Forelimb muscle (tissue), 1 donor: ENCODE measurements around the gene SPATA19. TPM values are rescaled to one million over a fixed set of nuclear protein-coding genes. Genes with fewer than 3 reads are reported as not detected.
"Not testable (repeated sequence)": the region's sequence is repeated elsewhere in the genome, so short reads cannot be mapped to it uniquely, and the experiment has no call there.

Source experiments
- DNase-seq: peaks from one replicate; pipeline ENCODE4 v3.0.0-alpha.2; 2013; ENCODE audit warnings: low read depth
- polyA plus RNA-seq: library from polyadenylated mRNA; unstranded; fragments of 120-200 nt; gene quantifications from one replicate; pipeline ENCODE4 v1.2.1, GENCODE V29; 2013; ENCODE audit not compliant: insufficient read length

SPATA19 gene
- polyA plus RNA-seq = not detected

DNA sequence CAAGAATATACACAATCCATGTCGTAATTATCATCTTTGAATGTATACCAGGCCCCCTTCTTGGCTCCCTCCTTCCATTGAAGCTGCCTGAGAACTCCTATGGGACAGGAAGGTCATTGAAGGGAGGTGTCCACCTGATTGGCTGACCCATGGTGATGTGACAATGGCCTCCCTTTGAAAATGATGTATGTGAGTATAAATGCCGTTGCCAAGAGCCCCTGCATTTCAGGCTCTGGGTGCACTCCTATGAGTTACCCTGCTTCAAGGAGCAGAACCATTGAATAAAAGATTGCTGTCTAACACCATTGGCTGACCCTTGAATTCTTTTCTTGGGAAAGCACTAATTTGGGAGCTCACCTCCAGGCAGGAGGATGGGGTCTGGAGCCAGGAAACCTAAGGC is at the start of gene SPATA19:
Gene SPATA19 (minus strand): TSS at position 101 of the 400 bp plus-strand sequence. CDS start 67 bp downstream, at position 34.
- no peak for DNase-seq

DNA sequence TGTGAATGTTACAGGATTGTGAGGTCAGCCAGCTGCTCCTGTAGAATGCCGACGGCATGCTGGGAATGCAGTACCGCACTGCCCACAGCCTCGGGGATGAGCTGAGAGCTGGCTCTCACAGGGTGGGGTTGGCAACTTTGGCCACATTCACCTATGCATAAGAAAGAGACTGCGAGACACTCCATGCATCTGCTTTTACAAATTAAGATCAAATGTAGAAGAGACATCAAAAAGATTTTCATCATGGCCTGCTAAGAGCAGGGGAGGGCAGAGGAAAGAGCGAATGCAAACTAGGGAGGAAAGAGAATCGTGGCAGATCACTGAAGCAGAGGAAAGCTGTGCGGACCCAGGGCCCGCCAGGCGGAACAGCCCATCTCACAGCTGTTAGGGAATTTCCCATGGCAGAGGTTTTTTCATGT is 49.8 kb upstream of the SPATA19 start:
- no peak for DNase-seq

- DNase-seq = no peak
Measured at GRCh38 chr11:133893381-133893780, 48.1 kb upstream of the SPATA19 start.

- DNase-seq = no peak
Measured at GRCh38 chr11:133892584-133893380, 47.5 kb upstream of the SPATA19 start.

- no peak for DNase-seq
Measured at GRCh38 chr11:133892126-133892525, 46.8 kb upstream of the SPATA19 start.

- DNase-seq = no peak
Measured at GRCh38 chr11:133889893-133890292, 44.6 kb upstream of the SPATA19 start.

DNA sequence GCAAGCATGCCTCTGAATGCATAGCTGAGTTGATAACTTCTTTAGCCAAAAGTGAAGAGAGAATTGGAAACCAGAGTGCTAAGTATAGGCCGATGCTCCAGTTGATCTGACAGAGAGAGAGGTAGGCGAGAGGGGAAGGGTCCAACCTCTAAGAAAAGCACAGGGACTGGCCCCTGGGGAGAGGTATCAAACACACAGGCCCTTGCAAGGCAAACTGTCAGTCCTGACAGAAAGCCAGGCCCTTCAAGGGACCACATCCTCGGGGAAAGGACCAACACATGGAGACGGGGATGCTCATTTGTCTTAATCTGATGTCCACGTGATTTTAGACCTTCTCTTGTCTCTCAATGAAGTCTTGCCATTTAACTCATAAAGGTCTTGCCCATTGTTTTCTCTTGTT is 43.9 kb upstream of the SPATA19 start:
- no peak for DNase-seq

- DNase-seq = no peak
Measured at GRCh38 chr11:133887692-133888332, 42.5 kb upstream of the SPATA19 start.

DNA sequence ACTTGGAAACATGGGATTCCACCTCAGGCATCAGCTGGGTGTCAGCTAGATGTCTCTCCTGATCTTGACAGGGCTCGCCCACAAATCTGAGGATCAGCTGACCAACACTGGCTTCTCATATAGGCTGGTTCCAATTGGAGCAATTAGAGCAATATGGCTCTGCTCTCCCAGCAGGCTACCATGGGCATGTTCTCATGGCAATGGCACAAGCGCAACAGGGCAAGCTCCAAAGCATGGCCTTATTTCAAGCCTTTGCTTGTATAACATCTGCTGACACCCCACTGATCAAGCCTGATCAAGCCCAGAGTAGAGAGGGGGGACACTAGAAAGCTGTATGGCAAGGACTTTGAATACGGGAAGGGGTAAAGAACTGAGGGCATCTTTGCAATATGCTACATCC is 40.7 kb upstream of the SPATA19 start:
- DNase-seq = no peak

DNA sequence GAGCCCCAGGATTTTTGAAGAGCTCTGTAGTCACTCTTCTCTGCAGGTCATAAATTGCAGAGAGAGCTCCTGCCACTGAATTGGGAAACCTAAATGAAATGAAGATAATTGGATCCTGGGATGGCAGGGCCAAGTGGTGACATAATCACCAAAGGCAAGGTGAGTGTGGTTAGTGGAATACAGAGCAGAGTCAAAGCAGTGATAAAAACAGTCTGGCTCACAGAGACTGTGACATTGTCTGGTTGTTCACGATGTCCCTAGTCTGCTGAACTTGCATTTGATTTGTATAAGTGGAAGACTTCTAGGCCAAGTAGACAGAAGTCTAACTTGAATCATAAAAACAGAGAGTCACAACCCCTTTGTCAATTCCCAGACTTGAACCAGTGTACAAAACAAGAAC is 26.8 kb upstream of the SPATA19 start:
- DNase-seq = no peak

DNA sequence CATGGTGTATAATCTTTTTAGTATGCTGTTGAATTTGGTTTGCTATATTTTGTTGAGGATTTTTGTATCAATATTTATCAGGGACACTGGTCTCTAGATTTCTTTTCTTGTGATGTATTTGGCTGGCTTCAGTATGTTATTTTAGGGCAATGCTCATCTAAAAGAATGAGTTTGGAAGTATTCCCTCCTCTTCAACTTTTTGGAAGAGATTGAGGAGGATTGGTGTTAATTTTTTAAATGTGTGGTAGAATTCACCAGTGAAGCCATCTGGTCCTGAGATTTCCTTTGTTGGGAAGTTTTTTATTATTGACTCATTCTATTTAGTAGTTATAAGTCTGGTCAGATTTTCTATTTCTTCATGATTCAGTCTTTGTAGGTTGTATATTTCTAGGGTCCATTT is 22.1 kb upstream of the SPATA19 start:
- no peak for DNase-seq

DNA sequence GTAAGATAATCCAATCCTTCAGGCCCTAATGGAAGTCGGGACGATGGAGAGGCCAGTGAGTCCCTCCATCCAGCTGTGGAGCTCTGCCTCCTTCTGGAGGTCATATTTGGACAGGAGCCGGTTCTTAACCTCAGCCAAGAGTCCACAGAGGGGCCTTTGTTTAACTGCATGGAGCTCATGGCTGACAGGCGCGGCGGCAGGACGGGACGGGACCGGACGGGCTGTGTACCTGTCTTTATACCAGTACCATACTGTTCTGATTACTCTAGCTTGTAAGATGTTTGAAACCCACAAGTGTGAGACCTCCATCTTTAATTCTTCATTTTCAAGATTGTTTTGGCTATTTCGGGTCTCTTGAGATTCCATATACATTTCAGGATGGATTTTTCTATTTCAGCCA is 20.2 kb upstream of the SPATA19 start:
- DNase-seq = no peak

GRCh38 chr11:133864756-133865155 is 19.4 kb upstream of the SPATA19 start:
- DNase-seq = no peak

DNA sequence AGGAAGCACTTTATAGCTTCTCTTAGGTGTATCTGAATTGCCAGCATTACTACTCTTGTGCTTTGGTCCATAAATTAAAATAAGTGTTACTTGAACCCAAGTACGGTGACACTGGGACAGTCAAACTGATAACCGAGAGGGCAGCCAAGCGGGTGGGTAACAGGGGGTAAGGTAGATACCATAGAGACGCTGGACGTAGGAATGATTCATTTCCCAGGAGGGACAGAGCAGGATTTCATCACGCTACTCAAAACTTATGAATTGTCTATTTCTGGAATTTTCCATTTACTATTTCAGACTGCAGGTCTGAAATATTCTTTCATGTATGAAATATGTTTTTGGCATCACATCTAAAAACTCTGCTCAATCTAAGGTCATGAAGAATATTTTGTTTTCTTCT is 14.8 kb upstream of the SPATA19 start:
- no peak for DNase-seq

DNA sequence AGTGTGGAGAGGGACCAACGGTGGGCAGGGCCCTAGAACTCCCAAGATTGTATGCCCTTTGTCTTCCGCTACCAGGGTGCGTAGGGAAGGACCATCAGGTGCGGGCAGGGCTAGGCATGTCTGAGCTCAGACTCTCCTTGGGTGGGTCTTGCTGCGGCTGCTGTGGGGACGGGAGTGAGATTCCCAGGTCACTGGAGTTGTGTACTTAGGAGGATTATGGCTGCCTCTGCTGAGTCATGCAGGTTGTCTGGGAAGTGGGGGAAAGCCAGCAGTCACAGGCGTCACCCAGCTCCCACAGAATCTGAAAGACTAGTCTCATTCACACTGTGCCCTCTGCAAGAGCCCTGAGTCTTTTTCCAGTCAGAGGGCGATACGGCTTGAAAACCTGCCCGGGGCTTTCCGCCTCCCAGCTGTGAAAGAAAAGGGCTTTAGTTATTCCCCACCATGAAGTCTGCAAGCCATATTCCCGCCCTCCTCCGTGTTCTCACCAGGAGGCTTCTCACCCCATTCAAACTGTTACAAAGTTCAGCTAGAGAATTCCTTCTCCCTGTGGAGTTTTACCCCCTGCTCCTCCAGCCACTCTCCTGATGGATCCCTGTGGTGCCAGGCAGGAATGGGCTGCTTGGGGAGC is 9.1 kb upstream of the SPATA19 start:
- DNase-seq = not testable (repeated sequence)

DNA sequence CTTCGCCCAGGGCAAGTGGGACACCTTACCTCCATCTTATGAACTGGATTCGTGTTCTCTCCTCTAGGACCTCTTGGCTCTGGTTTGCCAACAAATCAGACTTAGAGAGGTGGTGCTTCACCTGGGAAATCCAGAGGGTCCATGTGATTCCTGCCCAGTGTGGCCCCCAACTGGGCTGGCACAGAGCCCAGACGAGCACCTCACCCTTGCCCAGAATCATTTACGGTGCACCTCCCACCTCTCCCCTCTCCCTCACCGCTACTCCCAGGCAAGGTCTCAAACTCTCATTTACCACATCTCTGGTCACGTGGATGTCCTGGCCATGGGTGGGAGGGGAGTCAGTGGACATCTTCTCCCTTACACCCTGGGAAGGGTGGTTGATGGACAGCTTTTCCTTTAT is 1.1 kb downstream of the SPATA19 start:
- DNase-seq = no peak

GRCh38 chr11:133843454-133843987 is 1.8 kb downstream of the SPATA19 start:
- DNase-seq = no peak

DNA sequence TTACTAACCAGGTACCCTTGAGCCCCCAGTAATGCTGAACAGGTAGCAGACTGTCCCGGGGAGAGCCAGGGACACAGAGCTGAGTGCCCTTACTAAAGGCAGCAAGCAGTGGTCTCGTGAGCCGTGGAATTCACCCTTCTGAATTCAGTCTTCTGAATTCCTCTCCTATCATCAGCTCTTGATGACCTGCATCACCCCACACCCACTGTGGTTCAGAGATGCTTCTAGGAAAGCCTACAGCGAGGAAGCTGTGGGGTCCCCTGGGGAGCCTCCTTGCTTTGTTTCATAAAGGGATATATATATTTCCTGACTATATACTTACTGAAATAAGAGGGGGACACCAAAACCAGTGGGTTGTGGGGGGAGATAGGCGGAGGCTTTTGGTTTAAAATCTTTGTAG is 2.6 kb downstream of the SPATA19 start:
- no peak for DNase-seq

DNA sequence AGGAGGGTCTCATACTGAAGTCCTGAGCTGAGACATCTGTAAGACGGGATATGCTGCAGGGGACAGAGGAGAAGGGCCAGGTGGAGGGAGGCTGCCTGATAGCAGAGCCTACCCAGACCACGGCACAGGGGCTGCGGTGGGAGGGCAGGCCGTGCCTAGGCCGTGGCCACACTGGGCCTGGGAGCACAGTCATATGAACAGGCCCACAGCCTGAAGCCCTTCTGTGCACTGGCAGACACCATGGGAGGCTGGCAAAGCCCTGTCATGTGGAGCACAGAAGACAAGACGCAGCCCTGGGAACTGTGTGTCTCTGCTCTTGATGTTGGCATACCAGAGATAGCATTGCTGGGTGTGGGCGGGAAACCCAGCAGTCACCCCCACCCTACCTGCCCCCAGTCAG is 3.3 kb downstream of the SPATA19 start:
- no peak for DNase-seq

DNA sequence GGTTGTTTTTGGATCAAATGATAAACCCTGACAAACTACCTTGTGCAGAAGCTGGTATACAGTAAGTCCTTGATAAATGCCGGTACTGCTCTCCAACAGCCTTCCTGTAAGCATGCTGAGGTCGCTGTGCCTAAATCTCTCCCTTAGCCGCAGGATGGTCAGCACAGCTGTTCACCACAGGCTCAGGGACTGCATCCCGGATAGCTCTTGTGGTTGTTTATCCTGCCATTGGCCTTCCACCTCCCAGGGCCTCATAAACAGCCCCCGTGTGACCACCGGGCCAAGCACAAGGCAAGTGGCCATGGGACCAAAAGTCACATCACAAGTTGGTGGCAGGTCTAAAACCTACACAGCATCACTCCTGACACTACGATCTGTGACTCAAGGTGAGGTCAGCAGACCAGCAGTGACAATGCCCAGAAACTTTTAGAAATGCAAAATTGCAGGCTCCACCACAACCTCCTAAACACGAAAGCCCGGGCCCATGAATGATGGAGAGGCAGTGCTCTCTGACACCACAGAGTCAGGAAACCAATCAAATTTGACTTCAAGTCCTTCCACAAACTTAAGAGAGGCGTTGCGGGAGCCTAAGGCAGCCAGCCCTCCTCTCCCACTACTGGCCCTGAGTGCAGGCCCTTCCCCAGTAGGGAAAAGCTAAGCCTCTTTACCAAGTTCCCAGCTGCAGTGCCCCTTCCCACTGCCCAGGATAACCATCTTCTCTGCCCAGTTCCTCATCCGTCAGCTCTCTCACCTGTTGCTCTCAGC is 3.9 kb downstream of the SPATA19 start:
- DNase-seq = no peak

DNA sequence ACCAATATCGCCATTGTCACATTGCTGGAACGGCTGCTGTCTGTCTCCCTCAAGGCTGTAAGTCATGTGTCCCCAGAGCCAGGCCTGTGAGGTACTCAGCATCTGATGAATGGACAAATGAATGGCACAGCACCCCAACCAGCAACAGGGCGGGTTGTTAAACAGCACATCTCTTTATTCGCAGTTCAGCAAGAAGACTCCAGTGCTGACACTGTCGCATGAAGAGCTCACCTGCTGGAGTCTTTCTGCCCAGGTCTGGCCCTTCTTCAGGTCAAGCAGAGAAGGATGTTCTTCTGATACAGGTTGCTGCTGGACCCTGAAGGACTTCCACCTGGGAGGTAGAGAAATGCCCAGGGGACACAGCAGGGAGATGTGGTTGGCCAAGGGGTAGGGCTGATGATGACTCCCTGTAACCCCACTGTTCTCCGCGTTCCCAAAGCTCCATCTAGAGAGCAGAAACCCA is 4.8 kb downstream of the SPATA19 start:
- DNase-seq = no peak
